KG1 (cell line): Measurements from ENCODE around the gene RNF213.
"Not testable (repeated sequence)": the region's sequence is repeated elsewhere in the genome, so short reads cannot be mapped to it uniquely, and the experiment has no call there.

Experiments used
- DNase-seq: peaks from one replicate; lab custom pipeline; 2025; lab: John Stamatoyannopoulos, UW

Gene RNF213

DNA sequence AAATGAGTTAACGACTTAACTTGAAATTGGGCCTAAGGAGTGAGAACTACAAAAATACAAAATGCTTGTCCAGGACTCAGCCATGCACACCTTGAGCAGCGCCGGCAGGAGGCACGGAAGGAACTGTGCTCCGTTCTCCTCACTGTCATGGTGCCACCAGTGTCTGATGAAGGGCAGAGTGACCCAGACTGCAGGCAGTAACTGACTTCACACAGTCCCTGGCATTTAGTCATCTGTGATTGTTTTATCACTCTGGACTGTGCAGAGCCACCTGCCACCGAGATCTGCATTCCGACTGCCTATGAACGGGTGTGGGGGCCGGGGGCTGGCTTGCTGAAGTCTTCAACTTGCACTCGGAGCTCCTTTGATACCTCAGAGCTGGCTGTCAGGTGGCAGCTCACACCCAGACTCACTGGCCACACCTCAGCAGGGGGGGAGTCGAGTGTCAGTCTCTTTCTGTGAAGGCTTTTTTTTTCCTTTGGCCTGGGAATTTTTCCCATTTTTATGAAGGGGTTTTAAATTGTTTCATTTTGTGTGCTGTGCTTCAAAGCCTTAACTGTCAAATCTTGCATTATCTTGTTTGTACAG is 134.1 kb downstream of the RNF213 start:
- no peak for DNase-seq

DNA sequence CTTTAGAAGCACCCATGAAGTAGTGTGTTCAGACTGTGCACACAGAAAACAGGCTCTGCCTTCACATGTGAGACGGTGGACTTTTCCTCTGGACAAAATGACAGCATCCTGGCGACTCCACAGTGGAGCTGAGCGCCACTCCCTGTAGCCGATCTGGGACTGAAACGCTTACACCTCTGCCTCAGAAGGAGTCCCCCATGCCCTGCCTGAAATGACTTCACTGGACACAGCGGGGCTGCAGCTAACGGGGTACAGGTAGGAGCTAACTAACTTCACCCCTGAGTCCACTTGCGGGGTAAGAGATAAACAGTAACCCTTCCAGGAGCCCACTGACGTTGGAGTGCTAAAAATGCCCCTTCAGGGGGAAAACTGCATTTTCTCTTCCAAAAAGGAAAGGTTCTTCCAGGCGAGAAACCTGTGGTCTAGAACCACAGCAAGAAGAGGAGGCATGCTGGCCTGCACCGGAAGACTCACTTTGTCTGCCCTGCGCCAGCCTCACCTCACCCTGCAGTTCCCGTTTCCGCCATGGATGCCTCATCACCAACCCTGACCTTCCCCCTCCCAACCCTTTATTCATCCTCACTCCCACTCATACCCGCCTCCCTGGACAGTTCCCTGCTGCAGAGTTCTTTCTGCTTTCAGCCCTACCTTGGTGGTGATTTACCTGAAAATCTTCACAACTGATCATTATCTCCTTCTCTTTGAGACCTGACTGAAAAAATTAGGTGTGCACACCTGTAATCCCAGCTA is 134.9 kb downstream of the RNF213 start:
- no peak for DNase-seq

DNA sequence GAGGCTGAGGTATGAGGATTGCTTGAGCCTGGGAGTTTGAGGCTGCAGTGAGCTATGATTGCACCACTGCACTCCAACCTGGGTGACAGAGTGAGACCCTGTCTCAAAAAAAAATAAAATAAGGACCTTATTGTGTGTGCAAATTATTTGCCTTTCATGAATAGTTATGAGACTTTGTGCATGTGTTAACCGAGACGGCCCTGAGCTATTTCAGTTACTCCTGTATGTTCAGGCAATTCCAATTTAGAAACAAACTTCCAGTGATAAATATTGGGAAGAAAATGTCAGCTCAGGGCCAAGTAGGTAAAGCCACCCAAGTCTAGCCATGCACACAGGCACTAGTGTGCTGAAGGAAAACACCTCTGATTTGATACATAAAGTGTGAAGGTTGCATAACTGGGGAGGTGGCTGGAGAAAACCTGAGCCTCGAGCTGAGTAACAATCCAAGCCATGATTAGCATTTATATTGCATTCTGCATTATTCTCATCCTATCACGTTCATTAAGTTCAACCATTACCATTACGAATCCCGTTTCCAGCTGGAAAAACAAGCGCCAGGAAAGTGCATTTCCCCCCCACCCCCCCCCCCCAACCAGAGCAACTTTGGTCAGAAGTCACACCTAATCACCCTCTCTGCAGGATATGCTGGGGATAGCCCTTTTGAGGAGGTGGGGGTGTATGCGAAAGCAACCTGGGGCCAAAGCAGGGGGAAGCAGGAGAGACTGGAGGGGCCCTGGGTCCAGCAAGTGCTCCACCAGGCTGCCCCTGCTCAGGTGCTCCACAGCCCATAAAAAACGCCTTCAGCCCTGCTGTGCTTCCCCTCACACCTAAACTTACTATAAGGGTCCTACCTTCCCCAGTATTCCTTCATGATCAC is 135.7 kb downstream of the RNF213 start:
- DNase-seq: no peak

DNA sequence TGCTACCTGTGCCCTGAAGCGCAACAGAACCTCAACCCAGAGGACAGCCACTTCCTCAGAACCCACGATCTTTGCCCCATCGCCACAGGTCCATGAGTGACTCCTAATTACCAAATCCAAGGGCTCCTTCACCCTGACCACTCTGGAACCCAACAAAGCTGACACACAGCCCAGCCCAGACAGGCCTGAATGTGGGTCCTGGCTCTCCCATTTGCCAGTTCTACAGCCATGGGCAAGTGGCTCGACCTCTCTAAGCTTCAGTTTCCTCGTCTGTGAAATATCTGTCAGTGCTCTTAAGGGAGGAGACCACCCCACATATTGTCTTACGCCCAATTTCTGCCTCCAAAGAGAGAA is 136.4 kb downstream of the RNF213 start:
- DNase-seq: no peak

DNA sequence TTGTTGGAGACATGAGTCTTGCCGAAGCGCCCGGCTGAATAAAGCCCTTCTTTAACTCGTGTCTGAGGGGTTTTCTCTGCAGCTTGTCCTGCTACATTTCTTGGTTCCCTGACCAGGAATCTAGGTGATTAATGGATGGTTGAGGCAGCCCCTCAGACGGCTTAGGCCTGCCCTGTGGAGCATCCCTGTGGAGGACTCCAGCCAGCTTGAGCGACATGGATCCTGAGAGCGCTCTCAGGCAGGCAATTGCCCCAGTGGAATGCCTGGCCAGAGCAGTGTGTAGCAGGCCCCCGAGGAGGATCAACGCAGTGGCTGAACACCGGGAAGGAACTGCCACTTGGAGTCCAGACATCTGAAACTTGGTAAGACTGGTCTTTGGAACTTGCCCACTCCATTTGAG is 137.0 kb downstream of the RNF213 start:
- DNase-seq: no peak

DNA sequence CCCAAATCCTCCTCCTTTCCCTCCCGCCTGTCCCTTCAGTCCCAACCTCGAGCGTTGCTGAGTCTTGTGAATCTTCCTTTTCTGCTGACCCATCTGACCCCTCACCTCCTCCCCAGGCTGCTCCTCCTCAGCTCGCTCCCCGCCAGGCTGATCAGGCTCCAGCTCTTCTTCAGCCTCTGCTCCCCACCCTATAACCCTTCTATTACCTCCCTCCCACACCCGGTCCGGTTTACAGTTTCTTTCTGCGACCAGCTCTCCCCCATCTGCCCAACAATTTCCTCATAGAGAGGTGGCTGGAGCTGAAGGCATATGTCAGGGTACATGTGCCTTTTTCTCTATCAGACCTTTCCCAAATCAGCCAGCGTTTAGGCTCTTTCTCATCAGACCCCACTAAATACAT is 140.4 kb downstream of the RNF213 start:
- not testable (repeated sequence) for DNase-seq

DNA sequence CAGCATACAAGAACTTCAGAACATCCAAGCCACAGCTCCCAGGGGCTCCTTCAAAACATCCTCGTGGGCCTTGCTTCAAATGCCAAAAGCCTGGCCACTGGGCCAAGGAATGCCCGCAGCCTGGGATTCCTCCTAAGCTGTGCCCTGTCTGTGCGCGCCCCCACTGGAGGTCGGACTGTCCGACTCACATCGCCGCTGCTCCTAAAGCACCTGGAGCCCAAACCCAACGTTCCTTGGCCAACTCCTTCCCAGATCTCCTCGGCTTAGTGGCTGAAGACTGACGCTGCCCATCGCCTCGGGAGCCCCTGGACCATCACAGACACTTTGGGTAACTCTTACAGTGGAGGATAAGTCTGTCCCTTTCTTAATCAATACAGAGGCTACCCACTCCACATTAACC is 141.4 kb downstream of the RNF213 start:
- not testable (repeated sequence) for DNase-seq

DNA sequence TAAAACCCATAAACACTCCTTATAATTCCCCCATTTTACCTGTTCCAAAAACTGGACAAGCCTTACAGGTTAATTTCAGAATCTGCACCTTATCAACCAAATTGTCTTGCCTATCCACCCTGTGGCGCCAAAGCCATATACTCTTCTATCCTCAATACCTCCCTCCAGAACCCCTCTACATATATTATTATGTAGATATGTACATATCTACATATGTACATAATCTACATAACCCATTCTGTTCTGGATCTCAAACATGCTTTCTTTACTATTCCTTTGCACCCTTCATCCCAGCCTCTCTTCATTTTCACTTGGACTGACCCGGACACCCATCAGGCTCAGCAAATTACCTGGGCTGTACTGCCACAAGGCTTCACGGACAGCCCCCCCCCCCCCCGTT is 142.3 kb downstream of the RNF213 start:
- DNase-seq: no peak

DNA sequence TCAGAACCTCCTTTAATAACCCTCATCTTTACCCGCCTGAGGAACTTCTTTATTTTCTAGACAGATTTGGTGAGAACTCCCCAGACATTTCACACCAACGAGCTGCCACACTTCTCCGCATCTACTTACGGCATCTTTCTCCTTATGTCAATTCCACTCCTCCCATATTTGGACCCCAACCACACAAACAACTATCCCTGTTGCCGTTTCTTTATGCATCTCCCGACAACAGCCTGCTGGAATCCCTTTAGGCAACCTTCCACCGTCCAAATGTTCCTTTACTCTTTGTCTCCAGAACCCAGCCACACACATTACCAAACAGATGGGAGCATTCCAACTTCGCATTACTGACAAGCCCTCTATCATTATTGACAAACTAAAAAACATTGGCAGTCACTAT is 145.5 kb downstream of the RNF213 start:
- no peak for DNase-seq

DNA sequence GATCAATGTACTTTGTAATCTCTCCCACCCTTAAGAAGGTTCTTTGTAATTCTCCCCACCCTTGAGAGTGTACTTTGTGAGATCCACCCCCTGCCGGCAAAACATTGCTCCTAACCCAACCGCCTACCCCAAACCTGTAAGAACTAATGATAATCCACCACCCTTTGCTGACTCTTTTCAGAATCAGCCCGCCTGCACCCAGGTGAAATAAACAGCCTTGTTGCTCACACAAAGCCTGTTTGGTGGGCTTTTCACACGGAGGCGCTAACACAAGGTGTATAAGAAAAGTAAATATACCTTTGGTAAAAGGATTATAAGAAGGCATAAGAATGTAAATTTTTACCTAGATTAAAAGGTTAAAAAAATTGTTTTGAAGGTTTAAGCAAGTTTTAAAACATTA is 147.3 kb downstream of the RNF213 start:
- not testable (repeated sequence) for DNase-seq

DNA sequence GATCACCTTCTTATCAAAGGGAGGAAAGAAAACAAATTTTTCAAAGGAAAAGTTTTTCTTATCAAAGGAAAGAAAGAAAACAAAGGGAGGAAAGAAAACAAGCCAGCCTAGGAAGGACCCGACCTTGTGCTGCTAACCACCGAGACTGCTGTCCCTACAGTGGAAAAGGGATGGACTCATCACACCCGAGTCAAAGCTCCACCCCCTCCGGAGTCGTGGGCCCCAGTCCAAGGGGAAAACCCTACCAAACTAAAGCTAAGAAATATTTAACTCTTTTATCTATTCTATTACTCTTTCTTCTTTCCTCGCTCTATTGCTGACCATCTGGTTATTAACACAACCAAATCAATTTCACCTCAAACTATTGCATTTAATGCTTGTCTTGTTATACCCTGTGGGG is 148.2 kb downstream of the RNF213 start:
- DNase-seq: no peak

DNA sequence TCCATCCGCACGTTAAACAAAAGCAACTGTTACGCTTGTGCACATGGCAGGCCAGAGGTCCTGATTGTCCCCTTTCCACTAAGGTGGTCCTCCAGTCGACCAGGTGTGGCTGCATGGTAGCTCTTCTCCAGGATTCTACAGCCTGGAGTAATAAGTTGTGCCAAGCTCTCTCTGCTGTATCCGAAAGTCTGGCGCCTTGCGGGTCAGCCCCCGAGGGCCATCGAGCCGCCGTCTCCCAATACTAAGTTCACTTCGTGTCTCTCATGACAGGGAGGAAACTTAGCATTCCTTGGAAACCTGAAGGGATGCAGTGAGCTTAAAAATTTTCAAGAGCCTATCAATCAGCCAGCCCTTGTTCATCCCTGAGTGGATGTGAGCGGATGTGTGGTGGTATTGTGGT is 149.0 kb downstream of the RNF213 start:
- DNase-seq: no peak

DNA sequence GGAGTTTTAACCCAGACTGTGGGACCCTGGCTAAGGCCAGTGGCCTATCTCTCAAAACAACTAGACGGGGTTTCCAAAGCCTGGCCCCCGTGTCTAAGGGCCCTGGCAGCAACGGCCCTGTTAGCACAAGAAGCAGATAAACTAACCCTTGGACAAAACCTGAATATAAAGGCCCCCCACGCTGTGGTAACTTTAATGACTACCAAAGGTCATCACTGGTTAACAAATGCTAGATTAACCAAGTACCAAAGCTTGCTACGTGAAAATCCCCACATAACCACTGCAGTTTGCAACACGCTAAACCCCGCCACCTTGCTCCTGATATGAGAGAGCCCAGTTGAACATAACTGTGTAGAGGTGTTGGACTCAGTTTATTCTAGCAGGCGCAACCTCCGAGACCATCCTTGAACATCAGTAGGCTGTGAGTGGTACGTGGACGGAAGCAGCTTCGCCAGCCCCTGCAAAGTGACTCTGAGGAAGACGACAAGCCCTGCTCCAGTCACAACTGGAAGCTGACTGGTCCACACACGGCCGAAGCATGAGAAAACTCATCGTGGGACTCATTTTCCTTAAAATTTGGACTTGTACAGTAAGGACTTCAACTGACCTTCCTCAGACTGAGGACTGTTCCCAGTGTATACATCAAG is 149.9 kb downstream of the RNF213 start:
- DNase-seq: not testable (repeated sequence)

DNA sequence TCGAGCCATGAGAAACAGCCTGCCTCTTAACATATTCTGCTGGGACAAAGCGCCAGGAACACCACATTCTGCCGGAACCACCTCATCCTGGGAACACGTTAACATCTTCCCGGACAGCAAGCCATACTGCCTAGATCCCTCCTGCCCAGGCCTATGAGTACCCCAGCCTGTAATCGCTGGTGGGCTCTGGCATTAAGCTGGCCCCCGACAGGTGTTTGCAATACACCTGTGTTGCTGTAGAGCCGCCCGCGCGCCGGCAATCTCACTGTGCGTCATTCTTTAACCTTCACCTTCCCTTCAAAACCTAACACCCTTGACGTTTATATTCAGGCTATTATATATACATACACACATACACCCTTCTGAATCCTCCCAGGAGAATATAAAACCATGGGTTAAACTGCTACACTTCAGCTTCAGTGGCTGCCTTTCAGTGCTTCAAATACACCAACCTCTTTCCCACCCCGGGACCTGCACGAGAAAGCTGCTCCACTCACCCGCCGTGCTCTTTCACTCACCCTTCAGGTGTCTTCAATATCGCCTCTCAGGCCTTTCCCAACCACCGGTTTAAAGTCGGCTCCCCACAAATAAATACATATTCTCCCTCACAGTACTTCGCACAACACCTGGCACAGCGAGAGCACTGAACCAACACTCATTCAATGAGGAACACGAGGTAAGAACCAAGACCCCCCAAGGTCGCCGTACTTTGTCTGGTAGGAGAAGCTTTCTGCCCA is 153.3 kb downstream of the RNF213 start:
- no peak for DNase-seq

DNA sequence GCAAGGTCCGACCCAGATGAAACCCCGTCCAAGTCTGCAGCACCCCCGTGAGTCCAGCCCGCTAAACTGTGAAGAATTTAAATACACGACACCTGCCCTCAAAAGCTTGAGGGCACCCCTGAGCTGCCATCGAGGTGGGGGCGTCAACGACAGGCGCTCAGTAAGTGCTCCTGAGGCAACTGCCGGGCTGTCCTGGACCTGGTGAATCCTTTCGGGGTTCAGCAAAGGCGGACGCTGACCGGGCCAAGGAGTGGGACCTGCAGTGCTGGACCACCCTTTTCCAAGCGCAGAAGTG is 153.8 kb downstream of the RNF213 start:
- no peak for DNase-seq

DNA sequence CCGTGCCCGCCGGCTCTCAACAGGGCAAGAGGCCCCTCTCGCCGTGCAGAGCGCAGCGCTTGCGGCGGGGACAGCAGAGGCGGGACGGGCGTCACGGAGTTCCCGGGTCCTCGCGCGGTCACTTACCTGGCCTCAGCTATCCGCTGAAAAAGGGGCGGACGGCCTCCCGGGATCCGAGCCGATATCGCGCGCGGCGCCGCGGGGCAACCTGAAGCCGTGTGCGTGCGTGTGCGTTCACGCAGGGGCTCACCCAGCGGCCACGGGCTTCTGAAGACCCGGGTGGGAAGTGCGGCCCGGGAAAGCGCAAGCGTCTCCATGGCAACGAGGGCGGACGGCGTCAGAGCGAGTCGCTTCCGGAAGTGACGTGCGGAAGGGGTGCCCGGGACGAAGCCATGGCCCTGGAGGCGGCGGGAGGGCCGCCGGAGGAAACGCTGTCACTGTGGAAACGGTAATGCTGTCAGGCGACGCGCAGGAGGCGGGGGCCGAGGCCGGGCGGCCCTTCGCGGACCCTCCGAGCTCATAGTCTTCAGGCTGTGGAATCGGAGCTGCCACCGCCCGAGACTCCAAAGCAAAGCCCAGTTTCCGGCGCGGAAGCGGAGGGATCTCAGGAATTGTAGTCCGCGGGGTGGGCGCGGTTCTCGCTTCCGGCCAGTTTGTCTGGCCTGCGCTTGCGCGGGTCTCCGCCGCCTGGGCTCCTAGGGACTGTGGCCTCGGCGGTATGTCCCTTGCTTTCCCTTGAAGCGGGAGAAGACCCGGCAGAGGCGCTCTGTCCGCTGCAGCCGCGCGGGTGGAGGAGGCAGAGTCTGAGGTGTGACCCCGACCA is 154.4 kb downstream of the RNF213 start, which contains the start of gene ENDOV:
TSS of gene ENDOV (plus strand) at position 365 of the 823 bp plus-strand sequence. CDS start at position 393, 28 bp downstream.
- peak; percentile 70 for DNase-seq

DNA sequence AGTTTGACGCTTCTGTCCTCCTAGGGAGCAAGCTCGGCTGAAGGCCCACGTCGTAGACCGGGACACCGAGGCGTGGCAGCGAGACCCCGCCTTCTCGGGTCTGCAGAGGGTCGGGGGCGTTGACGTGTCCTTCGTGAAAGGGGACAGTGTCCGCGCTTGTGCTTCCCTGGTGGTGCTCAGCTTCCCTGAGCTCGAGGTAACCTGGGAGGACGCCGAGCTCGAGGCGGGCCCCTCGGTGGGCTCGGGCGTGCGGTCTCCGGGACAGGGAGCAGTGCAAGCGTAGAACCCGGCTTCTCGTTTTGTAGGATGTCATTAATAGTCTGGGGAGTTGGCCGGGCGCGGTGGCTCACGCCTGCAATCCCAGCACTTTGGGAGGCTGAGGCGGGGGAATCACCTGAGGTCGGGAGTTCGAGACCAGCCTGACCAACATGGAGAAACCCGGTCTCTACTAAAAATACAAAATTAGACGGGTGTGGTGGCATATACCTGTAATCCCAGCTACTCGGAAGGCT is 155.0 kb downstream of the RNF213 start:
- no peak for DNase-seq

DNA sequence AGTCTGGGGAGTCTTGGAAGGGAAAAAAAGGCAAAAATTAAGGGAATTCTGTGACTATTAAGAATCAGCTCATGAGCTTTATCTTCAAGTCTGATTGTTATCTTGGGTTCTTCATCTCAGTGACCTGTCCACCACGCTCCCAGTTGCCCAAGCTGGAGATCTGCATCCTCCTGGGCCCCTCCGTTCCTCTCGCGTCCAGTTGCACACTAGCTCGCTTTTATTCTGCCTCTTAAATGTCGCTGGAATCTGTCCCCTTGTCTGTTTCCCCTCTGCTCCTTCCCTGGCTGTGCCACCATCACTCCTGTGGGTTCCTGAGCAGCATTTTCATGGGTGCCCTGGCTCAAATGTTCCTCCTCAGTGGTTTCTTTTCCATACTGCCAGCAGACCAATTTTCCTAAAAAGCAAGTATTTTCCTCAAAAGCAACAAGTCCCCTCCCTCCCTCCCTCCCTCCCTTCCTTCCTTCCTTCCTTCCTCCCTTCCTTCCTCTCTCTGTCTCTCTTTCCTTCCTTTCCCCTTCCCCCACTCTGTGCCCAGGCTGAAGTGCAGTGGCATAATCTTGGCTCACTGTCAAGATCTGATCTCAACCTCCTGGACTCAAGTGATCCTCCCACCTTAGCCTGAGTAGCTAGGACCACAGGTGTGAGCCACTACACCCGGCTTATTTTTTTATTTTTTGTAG is 155.7 kb downstream of the RNF213 start:
- no peak for DNase-seq

DNA sequence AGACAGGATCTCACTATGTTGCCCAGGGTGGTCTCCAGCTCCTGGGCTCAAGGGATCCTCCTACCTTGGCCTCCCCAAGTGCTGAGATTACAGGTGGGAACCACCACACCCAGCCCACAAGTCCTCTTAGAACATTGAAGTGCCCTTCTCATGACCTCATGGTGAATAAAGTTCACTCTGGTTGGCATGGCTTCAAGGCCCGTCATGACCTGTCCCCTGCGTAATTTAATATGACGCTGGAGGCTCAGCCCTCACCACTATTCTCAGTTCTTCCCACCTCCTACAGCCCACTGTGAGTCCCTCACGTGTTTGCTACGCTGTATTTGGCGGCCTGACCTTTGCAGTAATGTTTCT is 156.3 kb downstream of the RNF213 start:
- no peak for DNase-seq

DNA sequence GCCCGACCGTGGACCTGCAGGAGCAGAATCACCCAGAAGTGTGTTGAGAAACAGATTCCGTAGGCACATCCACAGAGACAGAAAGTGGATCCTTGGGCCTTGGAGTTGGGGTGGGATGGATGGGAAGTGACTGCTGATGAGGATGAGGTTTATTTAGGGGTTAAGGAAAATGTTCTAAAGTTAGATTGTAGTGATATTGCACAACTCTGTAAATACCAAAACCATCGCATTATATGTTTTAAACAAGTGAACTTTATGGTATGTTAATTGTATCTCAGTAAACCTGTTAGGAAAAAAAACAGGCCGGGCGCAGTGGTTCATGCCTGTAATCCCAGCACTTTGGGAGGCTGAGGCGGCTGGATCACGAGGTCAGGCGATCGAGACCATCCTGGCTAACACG is 157.9 kb downstream of the RNF213 start:
- no peak for DNase-seq
